Ureter (tissue), 1 donor: Measurements from ENCODE around the gene RALGAPA1. TPM values are rescaled to one million over a fixed set of nuclear protein-coding genes. Genes with fewer than 3 reads are reported as not detected.
"Not testable (repeated sequence)": the region's sequence is repeated elsewhere in the genome, so short reads cannot be mapped to it uniquely, and the experiment has no call there.

Source experiments
- DNase-seq: peaks from one replicate; pipeline ENCODE4 v3.0.0-alpha.2; 2020; ENCODE audit warnings: low spot score
- total RNA-seq: library from RNA; stranded (reverse); gene quantifications from one replicate; pipeline ENCODE4 v1.2.4, GENCODE V29; 2023
- donor health status: DM: yes; HTN: yes; CAD: no.

The RALGAPA1 gene
- total RNA-seq = 100 TPM

GRCh38 chr14:35808638-35809563, at the start of gene RALGAPA1:
Gene RALGAPA1 (minus strand): TSS chr14:35809295. CDS start chr14:35808835, 460 bp downstream.
- peak; percentile 94 for DNase-seq

- DNase-seq = no peak
These were observed 49.6 kb upstream of the RALGAPA1 start for GRCh38 chr14:35858521-35859209.

- no peak for DNase-seq
These were observed 46.9 kb upstream of the RALGAPA1 start for GRCh38 chr14:35855876-35856481.

- DNase-seq = no peak
These were observed 45.7 kb upstream of the RALGAPA1 start for GRCh38 chr14:35854696-35855270.

- DNase-seq = no peak
These were observed 44.1 kb upstream of the RALGAPA1 start for GRCh38 chr14:35853225-35853624.

GRCh38 chr14:35851823-35852222, 42.7 kb upstream of the RALGAPA1 start:
- no peak for DNase-seq

- DNase-seq = no peak
These were observed 40.0 kb upstream of the RALGAPA1 start for GRCh38 chr14:35849122-35849521.

- DNase-seq = no peak
These were observed 38.5 kb upstream of the RALGAPA1 start for GRCh38 chr14:35847636-35848035.

- DNase-seq = no peak
These were observed 35.4 kb upstream of the RALGAPA1 start for GRCh38 chr14:35844494-35844893.

GRCh38 chr14:35842245-35842644, 33.1 kb upstream of the RALGAPA1 start:
- not testable (repeated sequence) for DNase-seq

GRCh38 chr14:35841704-35842103, 32.6 kb upstream of the RALGAPA1 start:
- not testable (repeated sequence) for DNase-seq

GRCh38 chr14:35835208-35835982, 26.3 kb upstream of the RALGAPA1 start:
- no peak for DNase-seq

GRCh38 chr14:35829449-35829848, 20.4 kb upstream of the RALGAPA1 start:
- DNase-seq = no peak

GRCh38 chr14:35827678-35828472, 18.8 kb upstream of the RALGAPA1 start:
- no peak for DNase-seq

- DNase-seq = no peak
These were observed 17.9 kb upstream of the RALGAPA1 start for GRCh38 chr14:35826952-35827416.

- peak; percentile 98 for DNase-seq
These were observed 17.3 kb upstream of the RALGAPA1 start, which contains the start of gene BRMS1L for GRCh38 chr14:35826218-35826951. Gene BRMS1L (plus strand): TSS chr14:35826338. CDS start chr14:35826517, 179 bp downstream.

GRCh38 chr14:35825968-35826217, 16.8 kb upstream of the RALGAPA1 start:
- DNase-seq = no peak

- not testable (repeated sequence) for DNase-seq
These were observed 15.5 kb upstream of the RALGAPA1 start for GRCh38 chr14:35824446-35825165.

GRCh38 chr14:35822501-35822900, 13.4 kb upstream of the RALGAPA1 start:
- DNase-seq = no peak
